Activated gamma-delta T cell (primary cell): ENCODE measurements around the gene SRPK1.
"Not testable (repeated sequence)": the region's sequence is repeated elsewhere in the genome, so short reads cannot be mapped to it uniquely, and the experiment has no call there.

Experiments used
- DNase-seq: peaks from one replicate; lab custom pipeline; 2025; lab: John Stamatoyannopoulos, UW

Gene SRPK1

DNA sequence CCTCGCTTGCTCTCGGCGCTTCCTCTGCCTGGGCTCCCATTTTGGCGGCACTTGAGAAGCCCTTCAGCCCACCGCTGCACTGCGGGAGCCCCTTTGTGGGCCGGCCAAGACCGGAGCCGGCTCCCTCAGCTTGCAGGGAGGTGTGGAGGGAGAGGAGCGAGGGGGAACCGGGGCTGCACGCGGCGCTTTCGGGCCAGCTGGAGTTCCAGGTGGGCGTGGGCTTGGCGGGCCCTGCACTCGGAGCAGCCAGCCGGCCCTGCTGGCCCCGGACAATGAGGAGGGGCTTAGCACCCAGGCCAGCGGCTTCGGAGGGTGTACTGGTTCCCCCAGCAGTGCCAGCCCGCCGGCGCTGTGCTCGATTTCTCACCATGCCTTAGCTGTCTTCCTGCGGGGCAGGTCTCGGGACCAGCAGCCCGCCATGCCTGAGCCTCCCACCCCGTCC lies 10.2 kb upstream of the SRPK1 start:
- no peak for DNase-seq

DNA sequence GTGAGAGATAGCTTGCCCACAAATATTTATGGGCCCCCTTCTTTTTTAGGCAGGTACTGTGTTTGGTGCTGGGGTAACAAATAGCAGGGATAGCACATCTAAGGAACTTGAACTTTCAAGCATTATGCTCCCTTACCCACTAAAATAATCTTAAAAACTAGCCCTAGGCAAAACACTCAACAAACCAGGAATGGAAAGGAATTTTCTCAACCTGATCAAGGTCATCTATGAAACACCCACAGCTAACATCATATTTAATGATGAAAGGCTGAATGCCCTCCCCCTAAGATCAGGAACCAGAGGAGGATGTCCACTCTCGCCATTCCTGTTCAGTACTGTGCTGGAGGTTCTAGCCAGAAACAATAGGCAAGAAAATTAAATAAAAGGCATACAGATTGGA lies 8.7 kb upstream of the SRPK1 start:
- no peak for DNase-seq

DNA sequence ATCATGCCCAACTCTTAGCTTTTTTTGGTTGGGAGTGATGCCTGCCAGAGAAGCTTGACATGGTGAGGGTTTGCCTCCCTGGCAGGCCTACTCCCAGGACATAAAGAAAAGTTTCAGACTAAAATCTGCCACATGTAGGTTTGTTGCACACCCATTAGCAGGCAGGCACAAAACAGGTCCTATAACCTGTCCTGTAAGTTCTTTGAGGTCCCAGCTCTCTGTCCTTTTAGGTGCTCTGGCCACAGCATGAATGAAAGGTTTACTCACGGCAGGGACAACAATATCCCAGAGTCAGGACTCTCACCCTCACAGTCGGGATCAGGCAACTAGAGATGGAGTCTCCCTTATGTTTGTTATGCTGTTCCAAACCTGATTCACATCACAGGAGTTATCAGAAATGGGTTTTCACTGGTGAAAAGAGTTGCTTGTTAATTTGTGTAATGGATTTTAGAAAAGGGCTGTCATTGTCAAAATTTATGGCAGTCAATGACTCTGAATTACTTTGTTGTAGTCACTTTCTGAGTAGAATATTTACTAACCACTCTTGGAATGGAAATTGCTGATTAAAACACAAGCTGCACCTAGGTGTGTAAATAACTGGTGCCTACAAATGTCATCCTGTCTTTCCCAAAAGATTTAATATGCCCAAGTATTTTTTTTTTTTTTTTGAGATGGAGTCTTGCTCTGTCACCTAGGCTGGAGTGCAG lies 5.8 kb upstream of the SRPK1 start:
- no peak for DNase-seq

DNA sequence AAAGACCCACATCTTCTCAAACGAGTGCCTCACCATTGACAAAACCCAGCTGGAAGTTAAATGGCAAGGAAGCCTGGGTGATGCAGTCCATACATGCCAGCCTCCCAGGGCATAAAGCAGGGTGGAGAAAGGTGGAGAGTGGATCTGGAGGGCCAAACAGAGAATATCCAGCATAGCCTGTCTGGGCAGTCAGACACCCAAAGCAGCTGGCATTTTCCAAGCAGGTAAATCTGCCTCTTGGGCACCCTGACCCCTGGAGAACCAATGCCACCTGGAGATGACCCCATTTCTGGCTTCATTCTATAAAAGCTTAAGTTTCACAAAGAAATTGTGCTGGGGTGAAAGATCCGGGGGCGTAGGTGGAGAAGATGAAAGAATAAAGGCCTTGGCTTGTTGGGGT lies 5.1 kb upstream of the SRPK1 start:
- no peak for DNase-seq

DNA sequence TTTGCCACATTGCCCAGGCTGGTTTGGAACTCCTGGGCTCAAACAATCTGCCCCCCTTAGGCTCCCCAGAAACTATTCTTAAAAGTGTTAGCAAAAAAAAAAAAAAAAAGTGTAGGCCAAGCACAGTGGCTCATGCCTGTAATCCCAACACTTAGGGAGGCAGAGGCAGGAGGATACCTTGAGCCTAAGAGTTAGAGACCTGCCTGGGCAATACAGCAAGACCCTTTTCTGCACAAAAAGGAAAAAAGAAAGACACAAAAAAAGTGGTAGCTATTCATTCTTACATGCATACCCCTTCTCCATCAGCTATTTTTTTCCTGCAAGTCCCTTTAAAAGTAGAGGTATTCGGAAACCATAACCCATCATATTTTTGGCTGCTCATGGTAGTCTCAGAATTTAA lies 3.2 kb upstream of the SRPK1 start:
- no peak for DNase-seq

DNA sequence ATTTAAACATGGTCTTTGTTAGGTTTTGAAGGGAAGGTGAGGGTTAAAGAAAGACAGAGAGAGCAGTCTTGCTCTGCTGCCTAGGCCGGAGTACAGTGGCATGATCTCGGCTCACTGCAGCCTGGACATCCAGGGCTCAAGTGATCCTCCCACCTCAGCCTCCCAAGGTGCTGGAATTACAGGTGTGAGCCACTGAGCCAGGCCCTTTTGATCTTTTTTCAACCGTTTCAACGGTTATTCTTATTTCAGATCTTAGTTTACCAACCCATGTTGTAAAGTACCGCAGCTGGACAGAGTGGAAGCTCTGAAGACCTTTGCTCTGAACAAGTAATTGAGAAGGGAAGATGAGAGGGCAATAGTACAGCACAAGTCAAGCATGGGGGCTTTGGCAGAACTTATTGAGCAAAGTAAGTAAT lies 1.2 kb upstream of the SRPK1 start:
- DNase-seq, result no peak

DNA sequence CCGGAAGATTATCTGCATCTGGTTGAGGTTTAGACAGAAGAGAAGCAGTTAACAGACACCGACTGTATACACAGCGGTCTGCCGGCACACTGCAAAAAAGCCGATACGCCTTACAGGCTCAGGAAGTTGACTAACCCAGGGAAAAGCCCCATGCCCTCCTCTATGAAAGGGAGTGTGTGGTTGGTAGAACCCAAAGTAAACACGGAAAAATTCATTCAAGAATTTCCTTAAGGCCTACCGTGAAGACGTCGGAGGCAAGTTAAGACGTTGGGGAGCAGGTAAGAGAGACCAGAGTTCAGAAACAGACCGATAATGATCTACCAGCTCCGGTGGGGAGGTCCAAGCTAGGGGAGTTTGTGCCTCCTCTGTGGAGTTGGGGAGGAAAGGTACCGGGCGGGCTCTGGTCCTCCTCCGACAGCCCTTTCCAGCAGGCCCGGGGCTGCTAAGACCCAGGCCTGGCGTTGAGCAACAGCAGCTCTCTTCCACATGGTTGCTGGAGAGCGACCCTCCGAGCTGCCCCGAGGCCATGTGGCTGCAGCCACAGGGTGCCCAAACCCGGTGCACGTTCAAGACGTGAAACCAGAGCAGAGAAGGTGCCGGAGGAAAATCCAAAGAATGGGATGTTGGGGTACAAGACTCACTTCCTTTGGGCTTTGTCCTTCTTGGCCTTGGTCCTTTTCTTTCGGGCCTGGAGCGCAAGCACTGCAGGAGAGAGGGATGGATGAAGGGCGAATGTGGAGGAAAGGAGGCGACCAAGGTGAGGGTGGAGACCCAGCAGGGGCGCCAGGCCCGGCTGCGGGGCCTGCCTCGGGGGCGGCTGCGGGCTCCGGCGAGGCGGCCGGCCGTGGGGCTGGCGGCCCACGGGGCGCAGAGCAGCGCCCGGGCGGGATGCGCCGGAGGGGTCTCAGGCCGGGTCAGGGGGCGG lies 809 bp downstream of the SRPK1 start:
- no peak for DNase-seq

DNA sequence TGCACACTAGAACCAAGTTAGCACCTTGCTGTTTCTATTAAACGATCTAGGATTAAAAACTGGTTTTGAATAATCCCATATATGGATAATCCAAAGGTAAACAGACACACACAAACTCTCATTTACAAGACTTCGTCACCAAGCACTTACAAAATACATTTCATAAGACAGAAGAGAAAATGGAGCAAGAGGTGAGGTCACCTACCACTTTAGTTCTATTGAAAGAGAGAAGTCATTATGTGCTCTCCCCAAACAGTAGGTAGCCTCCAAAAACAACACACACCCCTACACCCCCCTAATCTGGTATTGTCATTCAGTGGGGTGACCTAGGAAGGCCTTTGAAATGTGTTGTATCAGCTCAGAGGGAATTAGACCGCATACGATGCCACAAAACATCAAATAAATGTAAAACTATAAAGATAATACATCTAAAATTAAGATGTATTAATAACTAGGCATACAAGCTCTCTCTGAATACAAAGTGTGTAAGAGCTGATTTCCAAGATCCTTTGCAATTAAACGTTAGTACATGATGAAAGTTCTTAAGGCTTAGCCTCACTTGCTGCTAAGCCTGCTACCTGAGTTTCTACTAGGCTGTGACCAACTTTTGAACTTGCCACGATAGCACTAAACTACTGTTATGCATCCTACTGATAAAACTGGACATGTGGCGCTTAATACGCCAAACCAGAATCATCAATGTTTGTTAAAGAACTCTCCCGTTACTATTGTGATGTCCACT lies 1.6 kb downstream of the SRPK1 start:
- no peak for DNase-seq

DNA sequence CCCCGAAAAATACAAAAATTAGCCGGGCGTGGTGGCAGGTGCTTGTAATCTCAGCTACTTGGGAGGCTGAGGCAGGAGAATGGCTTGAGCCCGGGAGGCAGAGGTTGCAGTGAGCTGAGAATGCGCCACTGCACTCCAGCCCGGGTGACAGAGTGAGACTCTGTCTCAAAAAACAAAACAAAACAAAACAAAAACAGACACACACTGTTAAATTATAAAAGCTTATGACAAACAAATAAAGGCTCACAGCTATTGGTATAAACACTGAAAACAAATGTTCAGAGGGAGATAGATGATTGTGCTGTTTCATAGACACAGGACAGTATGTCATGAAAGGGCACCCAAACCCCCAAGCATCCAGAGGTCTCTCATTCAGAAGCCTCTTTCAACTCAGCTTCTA lies 4.0 kb downstream of the SRPK1 start:
- DNase-seq, result not testable (repeated sequence)

DNA sequence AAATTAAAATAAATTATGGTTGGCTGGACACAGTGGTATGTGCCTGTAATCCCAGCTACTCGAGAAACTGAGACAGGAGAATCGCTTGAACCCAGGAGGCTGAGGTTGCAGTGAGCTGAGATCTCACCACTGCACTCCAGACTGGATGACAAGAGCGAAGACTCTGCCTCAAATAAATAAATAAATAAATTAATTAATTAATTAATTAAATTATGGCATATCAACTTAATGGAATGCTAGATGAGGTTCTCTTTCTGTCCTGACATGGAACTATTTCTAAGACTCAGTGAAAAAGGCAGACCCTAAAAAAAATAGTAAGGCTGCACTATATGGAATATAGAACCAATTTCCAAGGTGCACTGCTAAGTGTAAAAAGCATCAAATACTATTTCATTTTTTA lies 4.8 kb downstream of the SRPK1 start:
- DNase-seq, result no peak

DNA sequence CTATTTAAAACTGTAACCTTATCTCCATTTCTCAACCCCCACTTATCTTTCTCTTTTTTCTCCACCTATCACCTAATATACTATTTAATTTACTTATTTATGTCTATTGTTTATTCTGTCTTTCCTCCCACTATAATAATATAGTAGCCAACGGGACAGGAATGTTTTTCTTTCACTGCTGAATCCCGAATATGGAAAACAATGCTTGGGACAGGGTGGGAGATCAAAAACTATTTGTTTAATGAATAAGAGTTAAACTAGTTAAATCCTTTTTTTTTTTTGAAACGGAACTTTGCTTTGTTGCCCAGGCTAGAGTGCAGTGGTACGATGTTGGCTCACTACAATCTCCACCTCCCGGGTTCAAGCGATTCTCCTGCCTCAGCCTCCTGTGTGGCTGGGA lies 6.4 kb downstream of the SRPK1 start:
- DNase-seq, result no peak

DNA sequence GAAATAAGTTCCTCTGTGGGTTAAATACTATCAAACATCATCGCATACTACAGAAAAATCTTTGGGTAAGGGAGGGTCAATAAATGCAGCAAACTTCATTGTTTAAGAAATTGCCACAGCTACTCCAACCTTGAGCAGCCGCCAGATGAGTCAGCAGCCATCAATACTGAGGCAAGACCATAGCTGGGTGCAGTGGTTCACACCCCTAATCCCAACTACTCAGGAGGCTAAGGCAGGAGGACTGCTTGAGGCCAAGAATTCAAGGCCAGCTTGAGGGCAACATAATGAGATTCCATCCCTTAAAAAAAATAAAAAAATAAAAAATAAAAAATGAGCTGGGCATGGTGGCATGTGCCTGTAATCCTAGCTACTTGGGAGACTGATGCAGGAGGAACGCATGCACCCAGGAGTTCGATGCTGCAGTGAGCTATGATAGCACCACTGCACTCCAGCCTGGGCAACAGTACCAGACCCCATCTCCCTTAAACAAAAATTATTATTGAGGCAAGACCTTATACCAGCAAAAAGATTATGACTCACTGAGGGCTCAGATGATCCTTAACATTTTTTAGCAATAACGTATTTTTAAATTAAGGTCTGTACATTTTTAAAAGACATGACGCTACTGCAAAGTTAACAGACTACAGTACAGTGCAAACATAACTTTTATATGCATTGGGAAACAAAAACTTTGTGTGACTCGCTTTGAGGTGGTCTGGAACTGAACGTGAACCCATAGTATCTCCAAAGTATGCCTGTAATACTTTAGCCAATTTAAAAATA lies 8.8 kb downstream of the SRPK1 start:
- no peak for DNase-seq

DNA sequence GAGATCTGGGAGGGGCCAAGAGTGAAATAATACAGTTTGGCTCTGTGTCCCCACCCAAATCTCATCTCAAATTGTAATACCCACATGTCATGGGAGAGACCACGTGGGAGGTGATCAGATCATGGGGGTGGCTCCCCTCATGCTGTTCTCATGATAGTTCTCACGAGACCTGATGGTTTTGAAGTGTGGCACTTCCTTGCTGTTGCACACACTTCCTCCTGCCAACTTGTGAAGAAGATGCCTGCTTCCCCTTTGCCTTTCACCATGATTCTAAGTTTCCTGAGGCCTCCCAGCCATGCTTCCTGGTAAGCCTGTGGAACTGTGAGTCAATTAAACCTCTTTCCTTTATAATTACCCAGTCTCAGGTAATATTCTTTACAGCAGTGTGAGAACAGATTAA lies 11.3 kb downstream of the SRPK1 start:
- DNase-seq, result not testable (repeated sequence)

DNA sequence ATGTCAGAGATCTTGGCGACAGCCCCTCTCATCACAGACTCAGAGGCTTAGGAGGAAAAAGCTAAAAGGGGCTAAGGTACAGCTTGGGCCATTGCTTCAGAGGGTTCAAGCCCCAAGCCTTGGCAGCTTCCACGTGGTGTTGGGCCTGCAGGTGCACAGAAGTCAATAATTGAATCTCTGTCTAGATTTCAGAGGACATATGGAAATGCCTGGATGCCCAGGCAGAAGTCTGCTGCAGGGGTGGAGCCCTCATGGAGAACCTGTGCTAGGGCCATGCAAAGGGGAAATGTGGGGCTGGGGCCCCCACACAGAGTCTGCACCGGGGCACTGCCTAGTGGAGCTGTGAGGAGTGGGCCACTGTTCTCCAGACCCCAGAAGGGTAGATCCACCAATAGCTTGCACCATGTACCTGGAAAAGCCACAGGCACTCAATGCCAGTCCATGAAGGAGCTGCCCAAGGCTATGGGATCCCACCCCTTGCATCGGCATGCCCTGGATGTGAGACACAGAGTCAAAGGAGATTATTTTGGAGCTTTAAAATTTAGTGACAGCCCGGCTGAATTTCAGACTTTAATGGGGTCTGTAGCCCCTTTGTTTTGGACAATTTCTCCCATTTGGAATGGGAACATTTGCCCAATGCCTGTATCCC lies 12.0 kb downstream of the SRPK1 start:
- DNase-seq, result not testable (repeated sequence)

DNA sequence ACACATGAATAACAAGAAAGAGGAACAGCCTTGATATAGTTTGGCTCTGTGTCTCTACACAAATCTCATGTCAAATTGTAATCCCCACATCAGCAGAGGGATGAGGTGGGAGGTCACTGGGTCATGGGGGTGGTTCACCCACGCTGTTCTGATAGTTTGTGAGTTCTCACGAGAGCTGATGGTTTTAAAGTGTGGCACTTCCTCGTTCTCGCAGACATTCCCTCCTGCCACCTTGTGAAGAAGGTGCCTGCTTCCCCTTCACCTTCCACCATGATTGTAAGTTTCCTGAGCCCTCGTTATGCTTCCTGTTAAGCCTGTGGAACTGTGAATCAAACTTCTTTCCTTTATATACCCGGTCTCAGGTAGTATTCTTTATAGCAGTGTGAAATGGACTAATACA lies 13.1 kb downstream of the SRPK1 start:
- no peak for DNase-seq

DNA sequence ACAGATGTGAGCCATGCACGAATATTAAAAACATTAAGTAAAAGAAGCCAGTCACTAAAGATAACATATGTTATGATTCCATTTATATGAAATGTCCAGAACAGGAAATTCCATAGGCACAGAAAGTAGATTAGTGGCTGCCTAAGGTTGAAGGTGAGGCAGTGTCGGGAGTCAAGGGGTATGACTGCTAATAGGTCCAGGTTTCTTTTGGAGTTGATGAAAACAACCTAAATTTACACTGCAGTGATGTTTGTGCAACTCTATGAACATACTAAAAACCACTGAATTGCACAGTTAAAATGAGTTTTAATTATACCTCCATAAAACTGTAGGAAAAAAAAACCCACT lies 14.4 kb downstream of the SRPK1 start:
- DNase-seq, result no peak

DNA sequence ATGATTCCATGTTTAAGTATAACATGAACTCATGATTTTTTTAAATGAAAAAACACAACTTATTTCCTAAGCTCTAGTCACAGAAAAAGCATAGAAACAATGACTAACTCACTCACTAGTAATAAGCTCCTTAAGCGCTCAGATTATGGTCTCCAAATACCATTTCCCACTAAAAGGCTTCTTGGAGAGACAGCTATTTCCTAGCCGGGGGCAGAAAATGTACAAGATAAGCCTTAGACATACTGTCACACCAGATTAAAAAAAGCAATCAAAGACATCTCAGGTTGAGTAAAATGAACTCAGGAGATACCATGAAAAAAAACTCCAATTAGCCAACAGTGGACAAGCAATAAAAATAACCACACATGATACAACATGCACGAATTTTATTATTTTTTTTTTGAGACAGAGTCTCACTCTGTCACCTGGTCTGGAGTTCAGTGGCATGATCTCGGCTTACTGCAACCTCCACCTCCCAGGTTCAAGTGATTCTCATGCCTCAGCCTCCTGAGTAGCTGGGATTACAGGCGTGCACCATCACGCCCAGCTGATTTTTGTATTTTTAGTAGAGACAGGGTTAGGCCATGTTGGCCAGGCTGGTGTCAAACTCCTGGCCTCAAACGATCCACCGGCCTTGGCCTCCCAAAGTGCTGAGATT lies 14.9 kb downstream of the SRPK1 start:
- no peak for DNase-seq

DNA sequence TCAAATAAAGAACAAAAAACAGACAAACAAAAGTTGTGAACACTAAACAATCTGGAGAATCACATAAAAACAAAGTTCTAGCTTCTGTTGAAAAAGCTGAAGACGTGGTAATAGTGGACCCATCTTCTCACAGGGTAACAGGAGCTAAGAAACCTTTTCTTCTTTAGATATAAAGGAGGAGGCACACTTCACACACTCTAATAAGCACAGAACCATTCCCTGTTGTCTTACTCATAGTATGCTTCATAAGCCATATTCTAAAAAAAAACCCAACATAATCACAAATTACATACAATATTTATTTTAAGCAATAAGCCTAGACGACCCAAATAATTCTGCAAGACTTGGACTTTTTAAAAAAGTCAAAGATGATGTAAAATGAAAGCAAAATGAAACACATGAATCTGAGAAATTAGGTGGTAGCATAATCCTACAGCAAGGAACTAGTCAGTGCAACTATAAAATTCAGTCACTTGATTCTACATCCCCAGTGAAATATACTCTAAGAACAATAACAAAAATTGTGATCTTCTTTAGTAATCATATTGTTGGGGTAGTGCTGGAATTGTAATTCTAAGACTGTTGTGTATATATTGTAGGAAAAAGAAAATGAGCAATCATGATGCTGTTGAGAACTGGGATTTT lies 15.6 kb downstream of the SRPK1 start:
- no peak for DNase-seq

DNA sequence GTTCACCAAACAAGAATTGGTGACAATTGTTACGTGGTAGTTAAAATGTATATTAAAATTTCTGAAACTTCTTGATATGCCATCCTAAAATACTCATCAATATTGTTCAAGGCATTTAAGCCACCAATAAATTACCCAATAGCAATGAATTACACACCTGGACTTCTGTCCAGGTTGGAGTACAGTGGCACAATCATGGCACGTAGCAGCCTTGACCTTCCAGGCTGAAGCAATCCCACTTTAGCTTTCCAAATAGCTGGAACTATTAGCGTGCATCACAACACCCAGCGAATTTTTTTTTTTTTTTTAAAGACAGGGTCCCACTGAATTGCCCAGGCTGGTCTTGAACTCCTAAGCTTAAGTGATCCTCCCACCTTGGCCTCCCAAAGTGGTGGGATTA lies 17.2 kb downstream of the SRPK1 start:
- no peak for DNase-seq

DNA sequence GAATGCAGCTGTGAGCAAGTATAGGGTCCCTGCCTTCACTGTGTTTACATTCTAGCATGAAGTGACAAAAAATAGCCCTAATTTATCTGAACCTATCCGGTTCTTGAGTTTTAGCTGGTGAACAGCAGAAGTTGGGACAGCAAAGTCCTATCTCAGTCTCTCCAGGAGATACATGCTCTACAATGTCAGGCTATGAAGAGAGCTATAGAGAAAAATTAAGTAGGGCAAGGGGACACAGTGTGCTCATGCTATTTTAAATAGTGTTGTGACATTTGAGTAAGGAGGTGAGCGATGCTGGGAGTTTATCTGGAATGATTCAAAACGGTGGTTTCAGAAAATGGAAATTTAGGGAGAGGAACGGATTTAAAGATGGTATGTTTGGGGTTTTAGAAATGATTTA lies 20.4 kb downstream of the SRPK1 start:
- DNase-seq, result no peak
